GM21381 (cell line): ENCODE measurements around the gene SERPIND1.
"Not testable (repeated sequence)": the region's sequence is repeated elsewhere in the genome, so short reads cannot be mapped to it uniquely, and the experiment has no call there.

Experiments used
- ATAC-seq: cut with Tn5 transposase; IDR thresholded peaks from one replicate; pipeline ENCODE4 v1.9.1; 2021; ENCODE audit warnings: mild to moderate bottlenecking, moderate library complexity; ENCODE audit not compliant: unreplicated experiment

Gene SERPIND1

DNA sequence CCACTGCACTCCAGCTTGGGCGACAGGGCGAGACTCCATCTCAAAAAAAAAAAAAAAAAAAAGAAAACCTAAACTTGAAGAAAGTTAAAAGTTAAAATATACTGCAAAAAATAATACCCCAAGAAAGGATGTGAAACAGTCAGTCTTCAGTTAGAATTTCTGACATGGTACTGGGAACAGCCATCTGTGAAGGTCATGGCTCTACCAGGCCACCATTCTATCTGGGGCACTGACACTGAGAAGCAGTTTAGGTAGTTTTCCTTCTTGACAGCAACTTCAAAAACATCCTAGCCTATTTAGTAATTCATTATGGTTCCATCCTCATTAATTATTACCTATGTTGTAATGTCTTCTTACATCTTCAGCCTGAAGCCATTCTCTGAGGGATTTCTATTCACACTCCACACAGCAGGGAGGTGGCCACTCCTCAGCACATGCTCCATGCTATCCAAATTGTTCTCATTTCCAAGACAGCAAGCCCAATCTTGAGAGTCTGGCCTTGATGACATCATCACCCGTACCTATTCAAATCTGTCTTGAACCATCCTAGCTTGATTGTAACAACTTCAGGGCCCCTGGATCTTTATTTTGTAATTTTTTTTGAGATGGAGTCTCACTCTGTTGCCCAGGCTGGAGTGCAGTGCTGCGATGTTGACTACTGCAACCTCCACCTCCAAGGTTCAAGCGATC lies 38.2 kb downstream of the SERPIND1 start:
- no peak for ATAC-seq

DNA sequence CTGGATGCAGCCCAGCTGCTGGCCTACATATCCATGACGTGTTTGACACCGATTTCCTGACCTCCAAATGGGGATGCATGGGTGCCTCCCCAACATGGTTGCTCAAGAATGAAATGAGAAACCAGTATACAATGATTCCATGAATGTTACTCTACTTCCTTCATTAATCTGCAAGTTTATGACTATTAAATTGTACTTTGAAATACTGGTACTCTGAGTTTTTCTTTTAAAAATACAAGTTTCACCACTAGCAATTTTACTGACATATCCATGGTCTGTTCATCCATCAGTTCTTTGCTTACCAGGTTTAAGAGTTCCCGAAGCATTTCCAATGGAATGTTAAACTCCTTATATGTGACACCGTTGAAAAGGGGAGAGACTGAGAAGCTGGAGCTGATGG lies 39.1 kb downstream of the SERPIND1 start:
- ATAC-seq: no peak

DNA sequence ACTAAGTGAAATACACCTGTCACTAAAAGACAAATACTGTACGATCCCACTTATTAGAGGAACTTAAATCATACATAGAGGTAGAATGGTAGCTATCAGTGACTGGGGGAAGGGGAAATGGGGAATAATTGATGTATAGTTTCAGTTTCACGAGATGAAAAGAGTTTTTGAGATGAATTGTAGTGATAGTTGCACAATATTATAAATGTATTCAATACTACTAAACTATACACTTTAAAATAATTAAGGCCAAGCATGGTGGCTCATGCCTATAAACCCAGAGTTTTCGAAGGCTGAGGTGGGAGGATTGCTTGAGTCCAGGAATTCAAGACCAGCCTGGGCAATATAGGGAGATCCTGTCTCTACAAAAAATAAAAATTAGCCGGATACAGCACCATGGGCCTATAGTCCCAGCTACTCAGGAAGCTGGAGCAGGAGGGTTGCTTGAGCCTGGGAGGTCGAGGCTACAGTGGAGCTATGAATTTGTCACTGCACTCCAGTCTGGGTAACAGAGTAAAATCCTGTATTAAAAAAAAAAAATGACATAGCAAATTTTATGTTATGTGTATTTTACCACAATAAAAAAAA lies 40.4 kb downstream of the SERPIND1 start:
- ATAC-seq: no peak

DNA sequence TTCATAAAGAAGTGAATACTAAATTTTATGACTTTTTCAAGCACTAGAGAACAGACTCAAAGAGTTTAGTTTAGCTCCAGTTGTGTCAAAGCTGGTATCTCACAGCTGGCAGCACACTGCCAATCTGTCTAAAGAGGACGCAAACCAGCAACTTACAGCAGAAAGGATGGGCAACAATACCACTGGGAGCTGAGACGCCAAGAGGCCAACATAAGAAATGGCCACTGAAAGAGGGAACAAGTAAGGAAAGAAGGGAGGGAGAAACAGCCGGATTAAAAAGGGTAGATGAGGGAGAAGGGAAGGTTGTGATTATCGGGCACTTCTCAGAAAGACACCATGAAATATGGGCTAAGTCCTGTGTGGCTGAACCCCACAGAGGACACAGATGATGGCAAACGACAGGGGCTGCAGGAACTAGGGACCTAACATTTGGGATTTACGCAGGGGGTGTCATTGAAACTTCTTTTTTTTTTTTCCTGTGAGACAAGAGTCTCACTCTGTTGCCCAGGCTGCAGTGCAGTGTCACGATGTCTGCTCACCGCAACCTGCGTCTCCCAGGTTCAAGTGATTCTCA lies 41.7 kb downstream of the SERPIND1 start:
- ATAC-seq: no peak

DNA sequence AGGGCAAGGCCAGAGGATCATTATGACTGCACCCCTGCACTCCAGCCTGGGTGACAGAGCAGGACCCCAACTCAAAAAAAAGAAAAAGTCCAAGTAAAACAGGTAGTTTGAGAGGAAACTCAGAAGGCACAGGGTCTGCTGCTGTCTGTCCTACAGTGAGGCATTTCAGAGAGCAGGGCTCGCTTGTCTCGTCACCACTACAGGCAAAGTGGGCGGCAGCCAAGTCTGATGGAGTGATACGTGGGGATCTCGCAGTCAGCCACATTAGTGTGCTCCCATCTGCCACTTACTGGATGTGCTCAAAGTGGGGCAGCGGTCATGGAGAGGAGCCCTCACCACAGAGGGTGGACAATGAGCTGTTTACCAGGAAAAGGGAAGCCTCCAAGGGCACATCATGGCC lies 42.6 kb downstream of the SERPIND1 start:
- no peak for ATAC-seq

DNA sequence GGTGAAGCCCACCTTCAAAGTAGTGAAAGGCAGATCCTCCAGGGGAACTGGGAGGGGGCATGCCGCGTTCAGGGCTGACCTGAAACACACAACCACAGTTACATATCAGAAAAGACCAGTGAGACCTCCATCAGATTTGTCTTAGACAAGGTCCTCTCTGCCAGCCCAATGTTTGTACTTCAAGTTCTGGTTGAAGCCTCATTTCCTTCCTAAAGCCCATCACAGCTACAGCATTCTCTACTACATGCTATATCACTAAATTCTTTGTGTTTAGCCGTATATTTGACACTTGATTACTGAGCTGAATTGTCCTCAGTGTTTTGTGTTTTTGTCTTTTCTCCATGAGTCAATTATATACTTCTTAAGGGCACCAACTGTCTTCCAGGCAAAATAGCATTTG lies 44.6 kb downstream of the SERPIND1 start:
- no peak for ATAC-seq

DNA sequence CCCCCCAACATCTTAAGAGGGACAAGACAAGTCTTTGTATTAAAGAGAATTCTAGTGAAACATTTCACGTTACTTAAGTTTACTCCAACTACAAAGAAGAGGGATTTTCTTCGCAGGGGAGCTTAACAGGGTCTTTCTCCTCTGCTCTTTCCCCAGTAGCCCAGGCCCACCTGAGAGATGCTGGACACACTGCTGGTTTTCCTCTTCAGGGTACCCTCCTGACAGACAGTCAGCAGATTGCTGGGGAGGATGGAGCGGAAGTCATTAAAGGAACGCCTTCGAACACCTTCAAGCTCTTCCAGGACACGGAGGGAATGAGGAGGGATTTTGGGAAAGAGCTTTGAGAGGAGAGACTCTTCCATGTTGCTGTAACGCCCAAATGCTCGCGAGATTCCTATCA lies 45.6 kb downstream of the SERPIND1 start:
- ATAC-seq: no peak

DNA sequence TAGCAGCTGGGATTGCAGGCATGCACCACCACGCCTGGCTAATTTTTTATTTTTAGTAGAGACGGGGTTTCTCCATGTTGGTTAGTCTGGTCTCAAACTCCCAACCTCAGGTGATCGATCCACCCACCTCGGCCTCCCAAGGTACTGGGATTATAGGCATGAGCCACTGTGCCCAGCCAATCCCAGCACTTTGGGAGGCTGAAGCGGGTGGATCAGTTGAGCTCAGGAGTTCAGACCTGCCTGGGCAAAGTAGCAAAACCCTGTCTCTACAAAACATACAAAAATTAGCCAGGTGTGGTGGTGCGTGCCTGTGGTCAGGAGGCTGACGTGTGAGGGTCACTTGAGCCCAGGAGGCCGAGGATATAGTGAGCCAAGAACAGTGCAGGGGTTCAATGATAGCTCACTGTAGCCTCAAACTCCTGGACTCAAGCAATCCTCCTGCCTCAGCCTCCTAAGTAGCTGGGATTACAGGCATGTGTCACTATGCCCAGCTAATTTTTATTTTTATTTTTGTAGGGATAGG lies 47.9 kb downstream of the SERPIND1 start:
- ATAC-seq: not testable (repeated sequence)

DNA sequence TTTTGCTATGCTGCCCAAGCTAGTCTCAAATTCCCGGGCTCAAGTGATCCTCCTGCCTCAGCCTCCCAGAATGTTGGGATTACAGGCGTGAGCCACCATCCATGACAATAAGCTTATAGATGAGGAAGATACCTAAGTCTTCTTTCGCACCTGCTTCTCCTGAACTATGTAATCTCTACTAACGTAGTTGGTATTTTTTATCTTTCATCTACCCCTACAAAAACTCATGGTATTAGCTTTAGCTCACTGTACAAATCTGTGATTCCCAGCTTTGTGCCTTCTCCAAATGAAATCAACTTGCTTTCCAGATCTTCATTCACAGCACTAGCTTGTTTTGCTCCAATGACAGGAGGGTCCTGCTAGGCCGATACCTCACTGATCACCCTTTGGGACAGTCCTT lies 48.3 kb downstream of the SERPIND1 start:
- no peak for ATAC-seq

DNA sequence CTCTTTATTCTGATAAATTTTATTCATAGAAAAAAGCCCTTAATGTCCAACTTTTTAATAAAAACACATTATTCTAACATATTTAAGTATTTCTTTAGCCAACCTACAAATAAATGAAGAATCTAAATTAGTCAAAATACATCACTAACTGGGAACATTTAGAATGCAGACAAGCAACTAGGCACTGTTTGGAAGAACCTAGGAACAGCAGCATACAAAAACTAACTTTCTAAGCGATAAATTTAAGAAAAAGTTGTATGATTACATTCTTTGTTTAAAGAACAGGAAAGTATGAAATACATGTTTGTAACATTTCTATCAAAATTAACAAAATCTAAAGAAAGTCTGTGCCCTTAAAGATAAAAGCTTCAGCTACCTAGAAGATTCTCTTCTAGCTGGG lies 49.4 kb downstream of the SERPIND1 start:
- ATAC-seq: no peak

DNA sequence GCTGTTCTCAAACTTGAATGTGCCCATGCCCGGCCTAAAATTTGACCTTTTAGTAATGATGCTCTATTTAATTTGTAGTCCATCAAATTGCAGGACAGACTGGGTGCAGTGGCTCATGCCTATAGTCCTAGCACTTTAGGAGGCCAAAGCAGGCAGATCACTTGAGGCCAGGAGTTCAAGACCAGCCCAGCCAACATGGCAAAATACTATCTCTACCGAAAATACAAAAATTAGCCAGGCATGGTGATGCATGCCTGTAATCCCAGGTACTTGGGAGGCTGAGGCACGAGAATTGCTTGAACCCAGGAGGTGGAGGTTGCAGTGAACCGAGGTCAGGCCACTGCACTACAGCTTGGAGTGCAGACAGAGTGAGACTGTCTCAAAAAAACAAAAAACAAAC lies 51.3 kb downstream of the SERPIND1 start:
- not testable (repeated sequence) for ATAC-seq

DNA sequence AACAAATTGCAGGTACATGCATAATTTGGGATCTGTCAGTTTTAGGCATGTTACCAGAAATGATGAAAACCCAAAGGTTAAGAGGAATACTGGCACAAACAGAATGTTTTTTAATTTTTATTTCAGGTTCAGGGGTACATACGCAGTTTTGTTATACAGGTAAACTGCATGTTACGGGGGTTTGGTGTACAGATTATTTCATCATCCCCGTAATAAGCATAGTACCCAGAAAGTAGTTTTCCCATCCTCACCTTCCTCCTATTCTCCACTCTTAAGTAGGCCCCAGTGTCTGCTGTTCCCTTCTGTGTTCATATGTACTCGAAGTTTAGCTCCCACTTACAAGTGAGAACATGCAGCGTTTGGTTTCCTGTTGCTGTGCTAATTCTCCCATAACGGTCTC lies 51.7 kb downstream of the SERPIND1 start:
- ATAC-seq: no peak

DNA sequence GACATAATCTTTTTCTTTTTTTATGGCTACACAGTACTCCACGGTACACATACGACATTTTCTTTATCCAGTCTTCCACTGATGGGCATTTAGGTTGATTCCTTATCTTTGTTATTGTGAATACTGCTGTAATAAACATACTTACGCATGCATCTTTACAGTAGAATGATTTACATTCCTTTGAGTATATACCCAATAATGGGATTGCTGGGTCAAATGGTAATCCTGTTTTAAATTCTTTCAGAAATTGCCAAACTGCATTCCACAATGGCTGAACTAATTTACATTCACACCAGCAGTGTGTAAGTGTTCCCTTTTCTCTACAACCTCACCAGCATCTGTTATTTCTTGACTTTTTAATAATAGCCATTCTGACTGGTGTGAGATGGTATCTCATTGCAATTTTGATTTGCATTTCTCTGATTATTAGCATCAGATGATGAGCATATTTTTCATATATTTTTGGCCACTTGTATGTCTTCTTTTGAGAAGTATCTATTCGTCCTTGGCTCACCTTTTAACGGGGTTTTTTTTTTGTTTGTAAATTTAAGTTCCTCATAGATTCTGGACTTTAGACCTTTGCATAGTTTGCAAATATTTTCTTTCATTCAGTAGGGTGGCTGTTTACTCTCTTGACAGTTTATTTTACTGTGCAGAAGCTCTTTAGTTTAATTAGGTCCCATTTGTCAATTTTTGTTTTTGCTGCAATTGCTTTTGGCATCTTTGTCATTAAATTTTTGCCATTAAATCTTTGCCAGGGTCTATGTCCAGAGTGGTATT lies 52.6 kb downstream of the SERPIND1 start:
- ATAC-seq: not testable (repeated sequence)

DNA sequence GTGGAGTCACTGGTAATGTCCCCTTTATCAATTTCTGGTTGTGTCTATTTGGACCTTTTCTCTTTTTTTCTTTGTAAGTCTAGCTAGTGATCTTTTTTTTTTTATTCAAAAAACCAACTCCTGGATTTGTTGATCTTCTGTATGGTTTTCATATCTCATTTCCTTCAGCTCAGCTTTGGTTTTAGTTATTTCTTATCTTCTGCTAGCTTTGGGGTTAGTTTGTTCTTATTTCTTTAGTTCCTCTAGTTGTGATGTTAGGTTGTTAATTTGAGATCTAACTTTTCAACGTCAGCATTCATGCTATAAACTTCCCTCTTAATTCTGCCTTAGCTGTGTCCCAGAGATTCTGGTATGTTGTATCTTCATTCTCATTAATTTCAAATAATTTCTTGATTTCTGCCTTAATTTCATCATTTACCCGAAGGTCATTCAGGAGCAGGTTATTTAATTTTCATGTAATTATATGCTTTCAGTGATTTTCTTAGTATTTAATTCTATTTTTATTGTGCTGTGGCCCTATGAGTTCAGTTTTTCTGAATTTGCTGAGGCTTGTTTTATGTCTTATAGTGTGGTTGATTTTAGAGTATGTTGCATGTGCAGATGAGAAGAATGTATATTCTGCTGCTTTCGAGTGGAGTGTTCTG lies 55.7 kb downstream of the SERPIND1 start:
- no peak for ATAC-seq

DNA sequence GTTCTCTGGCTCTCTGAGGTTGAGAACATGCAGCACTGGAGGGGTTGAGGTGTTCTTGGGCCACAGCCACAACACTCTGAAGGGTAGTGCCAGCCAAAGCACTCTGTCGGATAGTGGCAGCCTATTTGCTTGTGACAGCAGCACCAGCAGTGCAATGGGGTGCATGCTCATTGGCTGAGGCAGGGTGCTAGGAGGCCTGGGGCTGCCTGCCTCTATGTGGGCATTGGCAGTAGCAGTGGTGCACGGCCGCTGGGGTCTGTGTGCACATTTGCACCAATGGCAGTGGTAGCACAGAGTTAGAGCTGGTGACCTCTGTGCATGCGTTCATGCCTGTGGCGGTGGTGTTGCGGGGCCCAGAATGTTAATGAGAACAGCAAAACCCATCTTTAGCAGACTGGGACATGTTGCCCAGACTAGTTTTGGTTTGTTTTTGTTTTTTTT lies 59.3 kb downstream of the SERPIND1 start:
- ATAC-seq: no peak

DNA sequence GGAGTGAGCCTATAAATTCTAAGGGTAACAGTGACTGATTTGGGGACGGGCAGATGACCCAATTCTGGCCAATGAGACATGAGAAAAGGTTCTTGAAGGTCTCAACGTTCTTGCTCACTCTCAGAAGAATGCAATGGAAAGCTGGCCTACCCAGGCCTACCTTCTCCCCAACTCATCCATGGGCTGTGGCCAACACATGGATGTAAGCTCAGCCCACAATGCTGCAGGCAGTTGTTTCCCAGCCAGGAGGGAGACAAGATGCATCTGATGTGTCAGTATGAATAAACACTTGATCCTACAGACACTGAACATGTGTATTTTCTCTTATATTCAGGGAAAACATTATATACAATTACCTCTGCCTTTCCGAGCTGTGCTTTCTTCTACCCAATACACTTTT lies 60.3 kb downstream of the SERPIND1 start:
- ATAC-seq: no peak

DNA sequence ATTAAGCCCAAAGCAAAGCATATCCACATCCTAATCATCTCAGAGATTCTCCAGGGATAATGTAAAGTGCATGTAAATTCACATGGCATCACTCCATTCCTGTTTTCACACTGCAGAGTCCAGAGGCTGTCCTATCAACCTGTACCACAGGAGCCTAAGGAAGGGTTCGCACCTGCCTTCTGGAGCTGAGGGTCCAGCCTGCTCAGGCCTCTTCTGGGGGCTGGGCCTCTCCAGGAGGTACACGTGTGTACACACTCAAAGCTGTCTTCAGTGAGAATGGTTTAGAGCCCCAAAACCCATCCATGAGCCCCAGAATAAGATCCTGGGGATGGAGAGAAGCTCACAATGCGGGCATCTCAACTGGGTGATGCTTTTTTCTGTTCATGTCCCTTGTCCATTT lies 60.8 kb downstream of the SERPIND1 start:
- ATAC-seq: no peak
